NCI-H2029 (cell line): ENCODE measurements around the gene SH3PXD2A.
A peak's percentile ranks its signal among the peaks of the same experiment; 100 is the strongest.

Source experiments
- DNase-seq: peaks from one replicate; lab custom pipeline; 2025; lab: John Stamatoyannopoulos, UW

SH3PXD2A gene, protein sequence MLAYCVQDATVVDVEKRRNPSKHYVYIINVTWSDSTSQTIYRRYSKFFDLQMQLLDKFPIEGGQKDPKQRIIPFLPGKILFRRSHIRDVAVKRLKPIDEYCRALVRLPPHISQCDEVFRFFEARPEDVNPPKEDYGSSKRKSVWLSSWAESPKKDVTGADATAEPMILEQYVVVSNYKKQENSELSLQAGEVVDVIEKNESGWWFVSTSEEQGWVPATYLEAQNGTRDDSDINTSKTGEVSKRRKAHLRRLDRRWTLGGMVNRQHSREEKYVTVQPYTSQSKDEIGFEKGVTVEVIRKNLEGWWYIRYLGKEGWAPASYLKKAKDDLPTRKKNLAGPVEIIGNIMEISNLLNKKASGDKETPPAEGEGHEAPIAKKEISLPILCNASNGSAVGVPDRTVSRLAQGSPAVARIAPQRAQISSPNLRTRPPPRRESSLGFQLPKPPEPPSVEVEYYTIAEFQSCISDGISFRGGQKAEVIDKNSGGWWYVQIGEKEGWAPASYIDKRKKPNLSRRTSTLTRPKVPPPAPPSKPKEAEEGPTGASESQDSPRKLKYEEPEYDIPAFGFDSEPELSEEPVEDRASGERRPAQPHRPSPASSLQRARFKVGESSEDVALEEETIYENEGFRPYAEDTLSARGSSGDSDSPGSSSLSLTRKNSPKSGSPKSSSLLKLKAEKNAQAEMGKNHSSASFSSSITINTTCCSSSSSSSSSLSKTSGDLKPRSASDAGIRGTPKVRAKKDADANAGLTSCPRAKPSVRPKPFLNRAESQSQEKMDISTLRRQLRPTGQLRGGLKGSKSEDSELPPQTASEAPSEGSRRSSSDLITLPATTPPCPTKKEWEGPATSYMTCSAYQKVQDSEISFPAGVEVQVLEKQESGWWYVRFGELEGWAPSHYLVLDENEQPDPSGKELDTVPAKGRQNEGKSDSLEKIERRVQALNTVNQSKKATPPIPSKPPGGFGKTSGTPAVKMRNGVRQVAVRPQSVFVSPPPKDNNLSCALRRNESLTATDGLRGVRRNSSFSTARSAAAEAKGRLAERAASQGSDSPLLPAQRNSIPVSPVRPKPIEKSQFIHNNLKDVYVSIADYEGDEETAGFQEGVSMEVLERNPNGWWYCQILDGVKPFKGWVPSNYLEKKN

DNA sequence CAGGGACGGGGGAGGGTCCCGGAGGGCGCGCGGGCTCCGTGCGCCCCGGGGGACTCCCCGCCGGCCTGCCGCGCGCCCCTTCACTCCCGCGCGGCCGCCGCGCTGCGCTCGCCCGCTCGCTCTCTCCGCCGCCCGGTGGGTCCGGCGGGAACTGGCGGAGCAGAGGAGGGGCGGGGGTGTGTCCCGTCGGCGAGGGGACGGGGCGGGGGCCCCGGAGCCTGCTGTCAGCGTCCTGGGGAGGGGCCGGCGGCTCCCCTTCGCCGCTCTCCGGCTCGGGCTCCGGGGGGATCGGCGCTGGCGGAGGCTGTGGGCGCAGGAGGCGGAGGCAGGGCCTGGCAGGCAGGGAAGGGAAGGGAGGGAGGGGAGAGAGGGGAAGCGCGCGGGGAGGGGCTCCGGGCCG lies at the start of gene SH3PXD2A:
Gene SH3PXD2A, minus strand, starts transcription at position 153 of the 400 bp plus-strand sequence. CDS start 310 bp downstream, outside the sequence.
- DNase-seq, result no peak

DNA sequence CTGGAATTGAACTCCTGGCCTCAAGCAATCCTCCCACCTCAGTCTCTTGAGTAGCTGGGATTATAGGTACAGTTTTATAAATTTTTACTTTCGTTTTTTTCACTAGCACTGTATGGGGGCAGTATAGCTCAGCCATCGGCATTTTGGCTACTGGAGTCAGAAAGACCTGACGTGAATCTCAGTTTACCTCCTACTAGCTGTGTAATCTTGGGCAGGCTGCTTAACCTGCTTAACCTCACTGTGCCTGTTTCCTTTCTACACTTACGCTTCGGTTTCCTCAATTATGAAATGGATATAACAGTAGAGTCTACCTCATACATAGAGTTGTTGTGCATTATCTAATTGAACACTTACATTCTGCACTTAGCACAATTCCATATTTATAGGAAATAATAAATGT lies 45.9 kb upstream of the SH3PXD2A start:
- no peak for DNase-seq

DNA sequence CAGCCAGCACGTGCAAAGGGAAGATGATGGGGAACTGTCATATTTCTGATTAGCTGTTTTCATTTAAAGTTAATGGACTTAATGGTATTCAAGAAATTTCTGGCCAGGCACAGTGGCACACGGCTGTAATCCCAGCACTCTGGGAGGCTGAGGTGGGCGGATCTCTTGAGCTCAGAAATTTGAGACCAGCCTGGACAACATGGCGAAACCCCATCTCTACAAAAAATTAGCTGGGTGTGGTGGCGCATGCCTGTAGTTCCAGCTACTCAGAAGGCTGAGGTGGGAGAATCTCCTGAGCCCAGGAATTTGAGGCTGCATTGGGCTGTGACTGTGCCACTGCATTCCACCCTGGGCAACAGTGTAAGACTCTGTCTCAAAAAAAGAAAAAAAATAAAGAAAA lies 43.9 kb upstream of the SH3PXD2A start:
- DNase-seq, result no peak

DNA sequence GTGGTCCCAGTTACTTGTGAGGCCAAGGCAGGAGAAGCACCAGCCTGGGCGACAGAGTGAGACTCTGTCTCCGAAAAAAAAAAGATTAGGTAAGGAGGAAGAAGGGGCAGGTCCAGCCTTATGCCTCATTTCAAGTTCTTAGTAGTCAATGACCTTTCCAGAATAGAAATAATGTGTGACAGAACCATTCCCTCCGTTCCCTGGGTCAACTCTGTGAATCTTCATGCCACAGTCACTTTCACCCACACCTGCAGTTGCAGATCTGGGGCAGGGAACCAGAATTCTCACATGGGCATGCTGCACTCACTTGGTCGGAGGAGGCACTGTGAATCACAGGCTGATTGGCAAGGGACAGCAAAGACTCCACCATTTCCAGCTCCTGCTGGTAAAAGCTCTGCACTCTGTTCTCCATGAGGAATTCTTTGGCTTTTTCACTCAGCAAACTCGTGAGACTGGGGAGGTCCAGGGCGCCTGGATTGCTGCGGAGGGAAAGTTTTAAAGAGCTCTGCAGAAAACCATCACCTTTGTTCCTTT lies 41.9 kb upstream of the SH3PXD2A start:
- no peak for DNase-seq

DNA sequence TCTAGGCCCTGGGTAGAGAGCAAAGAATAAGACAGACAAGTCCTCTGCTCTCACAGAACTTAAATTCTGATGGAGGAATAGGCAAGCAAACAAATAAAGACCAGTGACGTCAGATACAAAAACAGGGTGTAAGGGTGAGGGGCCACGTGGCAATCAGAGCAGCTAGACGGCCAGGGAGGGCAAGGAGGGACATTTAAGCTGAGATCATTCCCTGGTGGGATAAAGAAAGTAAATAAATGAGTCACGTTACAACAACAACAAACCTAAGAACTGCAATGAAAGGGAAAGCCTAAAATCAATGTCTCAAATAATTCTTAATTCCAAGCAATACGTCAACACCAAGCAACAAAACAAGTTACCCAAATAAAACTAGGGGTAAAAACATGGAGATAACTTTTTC lies 40.8 kb upstream of the SH3PXD2A start:
- DNase-seq, result no peak

DNA sequence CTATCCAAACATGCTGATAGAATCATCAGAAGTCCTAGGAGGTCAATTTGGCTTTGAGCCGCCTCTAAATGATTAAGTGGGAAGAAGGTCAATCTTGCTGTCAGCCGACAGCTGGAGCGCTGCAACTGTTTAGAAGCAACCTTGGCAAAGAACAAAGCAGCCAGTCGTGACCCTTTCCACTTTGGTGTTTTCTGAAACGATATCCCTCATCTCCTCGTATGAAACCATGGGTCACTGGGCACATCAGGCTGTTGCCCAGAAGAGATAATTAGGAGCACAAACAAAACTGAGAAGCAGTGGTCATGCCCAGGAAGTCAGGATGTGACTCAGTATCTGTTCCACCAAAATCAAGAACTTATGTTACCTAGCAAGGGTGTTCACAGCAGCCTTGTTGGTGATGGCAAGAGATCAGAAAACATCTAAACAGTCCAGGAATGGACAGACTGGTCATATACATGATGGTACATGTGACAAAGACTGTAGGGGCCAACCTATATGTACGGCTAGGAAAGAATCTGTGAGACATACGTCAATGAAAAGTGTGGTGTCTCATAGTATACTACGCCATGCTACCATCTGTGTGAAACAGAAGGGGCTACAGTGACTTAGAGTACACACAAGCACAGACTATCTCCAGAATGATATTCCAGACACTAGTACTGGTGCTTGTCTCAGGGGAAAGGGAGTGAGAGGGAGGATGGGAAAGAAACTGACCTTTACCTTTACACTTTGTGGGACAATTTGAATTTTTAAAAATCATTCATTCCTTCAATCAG lies 40.2 kb upstream of the SH3PXD2A start:
- no peak for DNase-seq

DNA sequence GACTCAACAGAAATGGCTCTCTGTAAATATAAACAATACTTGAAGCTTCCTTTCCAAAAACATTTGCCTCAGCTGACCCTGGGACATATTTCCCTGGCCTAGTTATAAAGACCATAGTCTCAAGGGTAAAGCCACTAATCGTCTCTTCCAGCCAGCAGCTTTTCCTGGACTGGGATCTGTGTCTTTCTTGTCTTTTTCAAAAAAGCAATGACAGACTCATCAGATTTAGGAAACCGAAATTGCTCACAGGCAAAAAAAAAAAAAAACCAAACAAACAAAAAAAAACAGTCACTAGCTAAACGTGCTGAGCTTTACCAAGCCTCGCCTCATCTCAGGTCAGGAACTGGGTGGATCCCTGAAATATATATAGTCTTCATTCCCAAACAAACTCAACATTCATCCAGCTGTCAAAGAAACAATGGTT lies 39.1 kb upstream of the SH3PXD2A start:
- no peak for DNase-seq

DNA sequence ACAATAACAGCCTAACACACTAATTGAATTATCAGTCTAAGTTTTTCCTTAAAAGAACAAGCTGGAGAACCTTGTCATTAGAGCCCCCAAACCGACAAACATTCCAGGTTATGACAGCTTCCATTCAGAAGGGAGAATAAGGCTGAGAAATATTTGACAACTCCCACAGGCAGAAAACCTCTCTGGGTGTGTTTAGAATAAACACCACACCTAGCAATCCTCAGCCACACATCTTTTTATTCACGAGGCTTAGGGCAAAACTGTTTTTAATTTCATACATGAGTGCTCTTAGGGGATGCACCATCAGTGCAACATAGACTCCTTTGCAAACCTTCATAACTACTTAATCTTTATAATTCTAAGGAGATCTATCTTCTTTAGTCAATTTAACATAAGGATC lies 38.4 kb upstream of the SH3PXD2A start:
- DNase-seq, result no peak

DNA sequence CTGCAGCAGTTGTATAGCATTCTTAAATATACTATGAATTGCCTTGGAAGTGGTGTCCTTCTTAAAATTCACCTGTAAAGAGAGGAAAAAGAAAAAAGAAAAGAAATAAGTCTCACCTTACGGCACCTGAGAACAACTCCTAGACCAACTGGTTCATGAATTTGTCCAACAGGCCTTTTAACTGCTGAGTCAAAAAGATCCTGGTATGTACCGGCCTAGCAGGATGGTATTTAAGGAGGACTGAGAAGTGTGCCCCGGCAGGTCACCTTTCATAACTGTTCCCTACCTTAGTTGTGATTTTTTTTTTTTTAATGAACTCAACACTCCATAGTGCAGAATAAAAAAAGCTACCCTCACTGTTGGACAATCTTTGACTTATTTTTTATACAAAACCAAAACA lies 36.8 kb upstream of the SH3PXD2A start:
- DNase-seq, result no peak

DNA sequence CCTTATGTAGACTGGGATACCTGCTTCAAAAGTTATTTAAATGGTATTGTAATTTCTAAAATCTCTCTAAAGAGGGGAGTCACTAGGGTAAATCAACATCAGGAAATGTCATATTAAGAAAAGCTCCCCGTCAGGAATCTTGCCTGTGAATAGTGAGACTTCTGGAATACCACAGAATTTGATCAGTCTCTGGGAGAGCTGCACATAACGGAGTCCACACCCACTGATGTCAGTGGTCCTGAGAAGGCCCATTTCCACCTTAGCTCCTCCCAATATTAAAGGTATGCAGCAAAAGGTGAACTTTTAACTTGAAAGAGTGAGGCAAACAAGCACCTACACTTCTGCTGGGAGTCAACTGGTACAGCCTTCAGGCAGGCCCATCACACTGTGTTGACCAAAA lies 35.3 kb upstream of the SH3PXD2A start:
- DNase-seq, result no peak

DNA sequence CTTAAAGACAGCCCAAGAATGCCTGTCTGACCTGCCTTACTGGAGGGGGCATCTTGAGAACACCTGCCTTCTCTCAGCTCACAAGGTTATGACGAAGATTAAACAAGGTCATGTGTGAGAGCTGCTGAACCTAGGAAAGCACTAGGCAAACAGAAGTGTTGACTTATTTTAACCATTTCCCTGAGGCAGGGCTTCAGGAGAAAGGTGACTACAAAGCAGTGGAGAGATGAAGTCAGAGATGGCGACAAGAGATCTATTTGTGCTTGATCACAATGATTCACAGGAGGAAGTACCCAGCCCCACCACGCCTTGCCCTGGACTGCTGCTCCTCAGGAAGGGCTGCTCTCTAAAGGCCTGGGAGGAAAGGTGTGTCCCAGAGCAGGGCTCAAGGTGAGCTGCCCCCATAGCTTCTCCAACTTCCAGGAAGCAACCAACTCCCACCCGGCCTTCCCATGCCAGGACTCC lies 34.9 kb upstream of the SH3PXD2A start:
- peak; percentile 29 for DNase-seq

DNA sequence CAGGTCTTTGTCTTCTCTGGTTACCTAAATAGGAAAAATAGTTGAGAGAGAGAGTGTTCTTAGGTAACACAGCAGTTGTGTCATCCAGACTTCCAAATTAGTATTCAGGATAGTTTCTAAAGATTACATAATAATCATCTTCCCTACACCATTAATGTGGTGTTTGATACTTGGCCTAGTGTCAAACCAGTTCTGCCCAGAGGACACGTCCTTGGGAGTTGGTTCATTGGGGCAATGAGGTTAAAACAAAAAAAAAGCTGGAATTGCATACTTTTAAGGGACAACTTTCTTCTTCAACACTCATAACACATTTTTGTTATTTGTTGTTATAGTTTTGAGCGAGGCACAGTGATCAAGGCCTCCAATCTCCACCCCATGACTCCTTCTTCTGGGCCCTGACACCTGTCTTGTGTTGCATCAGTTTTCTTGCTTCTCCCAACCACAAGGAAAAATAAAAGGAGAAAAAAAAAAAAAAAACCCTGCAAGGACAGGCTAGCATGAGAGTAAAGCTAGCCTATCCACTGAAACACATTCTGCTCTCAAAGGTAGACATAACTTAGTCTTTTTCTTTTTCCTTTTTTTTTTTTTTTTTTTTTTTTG lies 33.8 kb upstream of the SH3PXD2A start:
- DNase-seq, result no peak

DNA sequence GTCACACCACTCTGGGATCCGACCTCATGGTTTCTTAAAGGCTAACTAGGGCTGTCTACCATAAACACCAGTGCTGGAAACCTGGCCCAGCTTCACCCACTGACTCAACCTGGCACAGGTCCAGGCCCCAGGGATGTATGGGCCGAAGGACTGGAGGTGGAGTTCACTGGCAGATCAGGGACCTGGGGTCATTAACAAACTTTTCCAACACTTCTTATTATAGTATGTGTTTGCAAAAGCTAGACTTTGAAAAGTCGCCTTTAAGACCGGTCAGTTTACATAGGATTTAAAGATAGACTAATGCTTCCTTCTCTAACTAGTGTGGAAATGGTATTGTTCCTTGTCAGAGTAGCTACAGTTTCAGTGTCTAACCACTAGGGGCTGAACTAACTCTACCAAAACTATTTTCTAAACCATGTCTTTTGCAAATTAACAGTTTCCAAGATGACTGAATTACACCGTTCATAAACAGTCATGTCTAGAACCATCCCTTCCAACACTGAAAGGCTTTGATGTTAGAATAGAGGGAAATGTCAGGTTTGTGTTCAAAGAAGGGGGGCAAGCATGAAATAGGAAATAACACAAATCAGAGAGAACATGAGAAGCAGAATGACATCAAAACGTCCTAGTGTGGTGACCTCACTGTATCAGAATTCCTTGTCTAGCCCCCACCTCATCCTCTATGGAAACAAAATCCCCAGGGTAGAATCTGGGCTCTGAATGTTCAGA lies 32.9 kb upstream of the SH3PXD2A start:
- peak; percentile 8 for DNase-seq

DNA sequence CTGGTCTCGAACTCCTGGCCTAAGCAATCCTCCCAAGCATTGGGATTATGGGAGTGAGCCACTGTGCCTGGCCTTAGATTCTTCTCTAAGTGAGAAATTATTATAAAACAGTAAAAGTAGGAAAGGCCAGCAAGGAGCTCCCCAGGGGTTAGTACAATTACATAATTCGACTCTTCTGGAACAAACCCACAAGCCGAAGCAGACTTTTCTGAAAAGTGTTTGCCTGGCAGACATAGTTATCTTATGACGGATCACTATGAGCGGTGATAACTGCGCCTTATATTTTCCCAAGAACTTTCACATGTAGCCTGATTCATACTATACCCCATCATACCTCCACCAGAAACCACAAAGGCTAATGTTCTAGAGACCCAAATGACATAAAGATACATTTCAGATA lies 30.2 kb upstream of the SH3PXD2A start:
- no peak for DNase-seq

DNA sequence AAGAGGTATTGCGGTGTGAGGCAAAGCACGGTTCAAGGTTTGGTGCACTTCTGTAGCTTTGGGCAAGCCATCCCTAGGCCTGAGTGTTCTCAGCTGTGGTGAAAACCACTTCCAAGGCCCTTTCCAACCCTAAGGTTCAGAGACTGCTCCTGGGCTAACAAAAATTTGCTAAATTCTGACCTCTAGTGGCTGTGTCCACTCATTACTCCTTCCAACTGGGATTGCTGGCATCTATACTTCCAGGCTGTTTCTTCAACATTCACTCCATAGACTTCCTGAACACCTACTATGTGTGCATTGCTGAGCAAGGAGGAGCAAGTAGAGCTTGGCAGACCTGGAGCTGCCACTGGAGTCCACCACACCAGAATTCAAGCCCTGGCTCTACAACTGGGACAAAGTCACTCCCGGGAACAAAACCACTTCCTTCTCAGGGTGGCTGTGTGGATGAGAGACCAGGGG lies 29.3 kb upstream of the SH3PXD2A start:
- DNase-seq, result peak; percentile 21

DNA sequence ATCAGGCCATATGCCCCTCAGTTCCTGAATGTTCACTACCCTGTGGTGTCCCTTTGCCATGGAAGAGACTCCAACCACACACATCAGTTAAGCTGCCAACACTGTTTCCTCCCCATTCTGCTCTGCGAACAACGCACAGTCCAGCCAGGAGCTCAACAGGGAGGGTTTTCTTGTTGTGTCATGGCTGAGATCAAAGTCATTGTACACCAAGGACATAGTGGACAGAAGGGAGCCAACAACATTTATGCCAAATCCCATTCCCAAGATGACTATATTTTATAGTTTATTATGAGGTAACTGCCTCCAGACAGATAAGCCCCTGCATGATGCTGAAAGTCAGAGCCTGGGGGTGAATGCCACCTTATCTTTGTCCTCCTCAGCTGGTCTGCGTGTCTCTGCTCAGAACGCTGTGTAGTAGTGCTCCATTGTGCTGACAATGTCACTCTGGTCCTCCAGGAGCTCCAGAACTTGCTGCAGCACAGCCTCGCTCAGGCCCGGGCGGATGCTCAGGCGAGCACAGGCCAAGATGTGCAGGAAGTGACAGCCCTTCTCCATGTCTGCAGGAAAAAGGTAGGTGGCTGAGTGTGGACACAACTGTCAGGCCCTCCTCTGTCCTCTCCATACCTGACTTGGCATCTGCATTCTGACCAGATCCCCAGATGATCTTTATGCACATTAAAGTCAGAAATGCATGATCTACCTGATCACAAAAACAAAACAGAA lies 27.1 kb upstream of the SH3PXD2A start:
- no peak for DNase-seq

DNA sequence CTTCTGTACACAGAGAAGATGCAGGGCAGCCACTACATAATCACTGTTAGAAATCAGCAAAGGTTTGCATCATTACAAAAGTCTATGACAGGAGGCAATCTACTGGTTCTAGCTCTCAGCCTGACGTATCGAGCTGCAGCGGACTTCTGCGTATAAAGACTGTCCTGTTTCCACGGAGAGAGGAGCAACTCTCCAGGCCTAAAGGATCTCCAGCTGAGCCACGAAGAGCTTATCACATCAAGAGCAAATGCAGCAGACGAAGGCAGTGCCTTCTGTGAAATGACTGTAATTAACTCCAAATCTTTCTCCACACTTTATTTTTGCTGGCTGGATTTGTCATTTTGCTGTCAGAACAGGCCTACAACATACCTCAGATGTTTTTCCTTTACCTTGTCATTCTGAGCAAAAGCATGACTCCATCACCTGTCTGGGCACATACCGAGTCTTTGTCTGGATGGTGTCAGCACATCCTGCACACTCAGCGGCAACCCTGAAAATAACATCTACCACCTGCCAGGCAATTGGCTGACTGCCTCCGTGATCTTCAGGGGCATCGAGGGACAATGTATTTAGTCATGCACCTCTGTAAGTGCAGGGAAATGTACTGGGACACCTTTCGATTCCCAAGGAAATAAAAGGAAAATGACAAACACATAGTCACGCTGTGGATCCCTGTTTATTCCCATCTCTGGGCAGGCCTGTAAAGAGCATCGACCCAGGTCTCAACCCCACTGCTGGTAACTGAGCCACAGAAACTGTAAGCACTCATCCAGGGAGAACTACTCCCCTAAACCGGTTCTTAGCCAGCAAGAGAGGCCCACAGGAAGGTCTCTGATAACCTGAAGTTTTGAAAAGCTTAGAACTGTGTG lies 26.3 kb upstream of the SH3PXD2A start:
- DNase-seq, result peak; percentile 21

DNA sequence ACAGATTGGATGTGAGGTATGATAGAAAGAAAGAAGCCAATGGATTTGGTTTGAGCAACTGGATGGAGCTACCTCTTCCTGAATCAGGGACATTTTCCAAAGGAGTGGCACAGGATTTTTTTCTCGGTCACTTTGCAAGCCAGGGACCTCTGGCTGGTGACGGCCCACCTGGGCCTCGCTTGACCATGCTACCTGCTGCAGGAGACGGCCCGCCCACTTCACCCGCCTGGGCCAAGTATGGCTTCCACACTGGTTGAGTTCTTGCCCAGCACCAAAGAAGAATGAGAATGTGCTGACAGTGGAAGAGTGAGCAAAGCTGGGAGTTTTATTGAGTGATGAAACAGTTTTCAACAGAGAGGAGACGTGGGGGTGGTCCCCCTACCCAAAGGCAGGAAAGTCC lies 24.5 kb upstream of the SH3PXD2A start:
- no peak for DNase-seq

DNA sequence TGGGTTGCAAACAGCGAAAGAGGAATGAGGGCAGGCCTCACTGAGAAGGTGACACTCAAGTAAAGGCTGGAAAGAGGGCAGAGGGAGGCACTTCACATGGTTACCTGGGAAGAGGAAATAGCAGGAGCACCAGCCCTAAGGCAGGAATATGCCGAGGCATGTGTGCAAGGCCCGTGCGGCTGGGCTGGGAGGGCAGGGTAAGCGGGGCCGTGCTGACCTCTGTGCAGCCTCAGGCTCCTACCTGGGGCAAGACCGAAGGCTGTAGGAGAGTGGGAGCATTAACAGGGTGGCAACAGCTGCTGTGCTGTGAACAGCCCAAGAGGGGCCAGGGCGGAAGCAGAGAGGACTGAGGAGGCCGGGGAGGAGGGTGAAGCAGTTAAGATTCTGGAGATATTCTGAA lies 24.0 kb upstream of the SH3PXD2A start:
- DNase-seq, result no peak
